Loucy (cell line): ENCODE results near the gene HOXC5.

Source experiments
- EZH2phosphoT487 ChIP-seq: fragments of 200-600 bp; IDR thresholded peaks from 2 replicates; pipeline ENCODE4 v1.6.1; 2018; ENCODE audit warnings: antibody characterized with exemption, mild to moderate bottlenecking, moderate library complexity, borderline replicate concordance
- TF ChIP-seq, protein P1 (sequence below): fragments of 200-600 bp; sonication (generic); conservative IDR thresholded peaks from 2 replicates; pipeline ENCODE4 v1.5.1; 2014; ENCODE audit warnings: mild to moderate bottlenecking, antibody characterized with exemption, low read length

- TF ChIP-seq, protein P1, sequence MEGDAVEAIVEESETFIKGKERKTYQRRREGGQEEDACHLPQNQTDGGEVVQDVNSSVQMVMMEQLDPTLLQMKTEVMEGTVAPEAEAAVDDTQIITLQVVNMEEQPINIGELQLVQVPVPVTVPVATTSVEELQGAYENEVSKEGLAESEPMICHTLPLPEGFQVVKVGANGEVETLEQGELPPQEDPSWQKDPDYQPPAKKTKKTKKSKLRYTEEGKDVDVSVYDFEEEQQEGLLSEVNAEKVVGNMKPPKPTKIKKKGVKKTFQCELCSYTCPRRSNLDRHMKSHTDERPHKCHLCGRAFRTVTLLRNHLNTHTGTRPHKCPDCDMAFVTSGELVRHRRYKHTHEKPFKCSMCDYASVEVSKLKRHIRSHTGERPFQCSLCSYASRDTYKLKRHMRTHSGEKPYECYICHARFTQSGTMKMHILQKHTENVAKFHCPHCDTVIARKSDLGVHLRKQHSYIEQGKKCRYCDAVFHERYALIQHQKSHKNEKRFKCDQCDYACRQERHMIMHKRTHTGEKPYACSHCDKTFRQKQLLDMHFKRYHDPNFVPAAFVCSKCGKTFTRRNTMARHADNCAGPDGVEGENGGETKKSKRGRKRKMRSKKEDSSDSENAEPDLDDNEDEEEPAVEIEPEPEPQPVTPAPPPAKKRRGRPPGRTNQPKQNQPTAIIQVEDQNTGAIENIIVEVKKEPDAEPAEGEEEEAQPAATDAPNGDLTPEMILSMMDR = no peak
- no peak for TF ChIP-seq EZH2phosphoT487
Observed at GRCh38 chr12:53987787-53988230, 45.0 kb upstream of the HOXC5 start.
